ENCODE results near the gene NALCN.

NALCN gene

GRCh38 chr13:101309014-101309619 is 107.2 kb downstream of the NALCN start:
- H3K4me3 ChIP-seq (replicated peaks; ENCODE audit: low read depth, low read length) = no peak overlapping the region
- no peak for TF ChIP-seq CTCF (IDR thresholded peaks at IDR 0.05; ENCODE audit: low read length, missing control alignments)
- peak; percentile 67 for DNase-seq (ENCODE audit: low read depth)

- DNase-seq (ENCODE audit: low read depth) = peak; percentile 6
- H3K4me3 ChIP-seq (replicated peaks; ENCODE audit: low read depth, low read length) = no peak overlapping the region
- TF ChIP-seq CTCF (IDR thresholded peaks at IDR 0.05; ENCODE audit: low read length, missing control alignments) = no peak
Measured at GRCh38 chr13:101308247-101309013, 107.9 kb downstream of the NALCN start.

GRCh38 chr13:101307181-101307701 is 109.1 kb downstream of the NALCN start:
- no peak for TF ChIP-seq CTCF (IDR thresholded peaks at IDR 0.05; ENCODE audit: low read length, missing control alignments)
- peak; percentile 64 for DNase-seq (ENCODE audit: low read depth)
- H3K4me3 ChIP-seq (replicated peaks; ENCODE audit: low read depth, low read length) = no peak overlapping the region

GRCh38 chr13:101306773-101307172 is 109.5 kb downstream of the NALCN start:
- no peak for TF ChIP-seq CTCF (IDR thresholded peaks at IDR 0.05; ENCODE audit: low read length, missing control alignments)
- H3K4me3 ChIP-seq (replicated peaks; ENCODE audit: low read depth, low read length) = no peak overlapping the region
- DNase-seq (ENCODE audit: low read depth) = no peak

- H3K4me3 ChIP-seq (replicated peaks; ENCODE audit: low read depth, low read length) = no peak overlapping the region
- DNase-seq (ENCODE audit: low read depth) = no peak
- no peak for TF ChIP-seq CTCF (IDR thresholded peaks at IDR 0.05; ENCODE audit: low read length, missing control alignments)
Measured at GRCh38 chr13:101305981-101306411, 110.3 kb downstream of the NALCN start.

- no peak overlapping the region for H3K4me3 ChIP-seq (replicated peaks; ENCODE audit: low read depth, low read length)
- TF ChIP-seq CTCF (IDR thresholded peaks at IDR 0.05; ENCODE audit: low read length, missing control alignments) = no peak
- DNase-seq (ENCODE audit: low read depth) = no peak
Measured at GRCh38 chr13:101303521-101303920, 112.8 kb downstream of the NALCN start.

Data from fibroblast of pulmonary artery (primary cell).